Measurements from ENCODE around the gene PDZD4.

PDZD4 gene

GRCh38 chrX:153781428-153782047, 48.8 kb downstream of the PDZD4 start:
- no peak for DNase-seq

GRCh38 chrX:153780678-153781427, 49.5 kb downstream of the PDZD4 start, which contains the start of gene SRPK3:
Gene SRPK3, plus strand, starts transcription at chrX:153781041. Its CDS starts 46 bp downstream, at chrX:153781087.
- DNase-seq: no peak

- DNase-seq: no peak
Observed at GRCh38 chrX:153779891-153780677, 50.3 kb downstream of the PDZD4 start.

- no peak for DNase-seq
Observed at GRCh38 chrX:153778684-153779101, 51.7 kb downstream of the PDZD4 start.

GRCh38 chrX:153778181-153778580, 52.2 kb downstream of the PDZD4 start:
- no peak for DNase-seq

GRCh38 chrX:153777261-153778090, 52.9 kb downstream of the PDZD4 start:
- DNase-seq: no peak

GRCh38 chrX:153776611-153777045, 53.7 kb downstream of the PDZD4 start:
- no peak for DNase-seq

- no peak for DNase-seq
Observed at GRCh38 chrX:153776120-153776599, 54.2 kb downstream of the PDZD4 start.

- DNase-seq: no peak
Observed at GRCh38 chrX:153775293-153776119, 54.8 kb downstream of the PDZD4 start.

- DNase-seq: no peak
Observed at GRCh38 chrX:153774576-153775292, 55.6 kb downstream of the PDZD4 start.

- no peak for DNase-seq
Observed at GRCh38 chrX:153773741-153774575, 56.4 kb downstream of the PDZD4 start.

- no peak for DNase-seq
Observed at GRCh38 chrX:153773218-153773611, 57.1 kb downstream of the PDZD4 start.

GRCh38 chrX:153772316-153773217, 57.8 kb downstream of the PDZD4 start:
- DNase-seq: no peak

- no peak for DNase-seq
Observed at GRCh38 chrX:153771415-153772315, 58.7 kb downstream of the PDZD4 start.

- DNase-seq: no peak
Observed at GRCh38 chrX:153770601-153771414, 59.5 kb downstream of the PDZD4 start.

GRCh38 chrX:153769865-153770600, 60.3 kb downstream of the PDZD4 start:
- DNase-seq: no peak

Data from SIG-M5 (cell line).